Activated T-cell treated with anti-CD3 and anti-CD28 coated beads for 1 hour (primary cell): ENCODE data around the gene CFAP221.
"Not testable (repeated sequence)": the region's sequence is repeated elsewhere in the genome, so short reads cannot be mapped to it uniquely, and the experiment has no call there.

Experiments
- DNase-seq: peaks from one replicate; pipeline ENCODE4 v3.0.0-alpha.2; 2020; ENCODE audit warnings: low read depth

CFAP221 gene

DNA sequence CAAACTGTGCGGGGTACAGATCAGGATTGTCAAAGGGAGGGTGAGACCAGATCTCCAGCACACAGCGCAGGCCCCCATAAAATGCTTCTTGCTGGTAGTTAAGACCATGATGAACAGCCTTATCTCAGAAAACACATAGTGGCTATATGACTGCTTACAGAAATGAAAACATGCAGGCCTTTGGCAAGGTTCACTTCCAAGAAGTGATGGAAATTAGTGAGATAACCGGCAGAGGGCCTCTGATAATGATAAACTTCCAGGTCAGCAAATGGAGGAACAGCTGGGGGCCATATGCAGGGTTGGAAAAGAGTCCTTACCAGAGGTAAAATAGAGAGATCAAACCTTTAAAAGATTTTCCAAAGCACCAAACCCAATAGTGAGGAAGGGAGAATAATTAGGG lies 46.6 kb downstream of the CFAP221 start:
- no peak for DNase-seq

DNA sequence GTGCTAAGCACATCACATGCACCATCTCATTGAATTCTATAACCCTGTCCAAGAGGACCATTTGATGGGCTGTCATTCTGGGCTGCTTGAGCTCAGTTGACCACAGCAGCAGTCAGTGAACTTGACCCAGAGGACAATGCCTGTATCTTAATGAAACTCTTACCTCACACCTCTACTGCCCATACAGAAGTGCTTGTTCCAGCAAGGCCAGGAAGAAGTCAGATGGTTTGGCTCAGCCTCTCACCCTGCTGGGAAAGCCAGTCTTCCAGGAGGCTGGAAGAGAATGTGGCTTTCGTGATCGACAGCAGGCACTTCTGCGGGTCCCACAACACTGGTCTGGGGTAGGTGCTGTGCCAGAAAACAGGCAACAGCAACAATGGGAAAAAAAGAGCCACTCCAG lies 47.3 kb downstream of the CFAP221 start:
- no peak for DNase-seq

DNA sequence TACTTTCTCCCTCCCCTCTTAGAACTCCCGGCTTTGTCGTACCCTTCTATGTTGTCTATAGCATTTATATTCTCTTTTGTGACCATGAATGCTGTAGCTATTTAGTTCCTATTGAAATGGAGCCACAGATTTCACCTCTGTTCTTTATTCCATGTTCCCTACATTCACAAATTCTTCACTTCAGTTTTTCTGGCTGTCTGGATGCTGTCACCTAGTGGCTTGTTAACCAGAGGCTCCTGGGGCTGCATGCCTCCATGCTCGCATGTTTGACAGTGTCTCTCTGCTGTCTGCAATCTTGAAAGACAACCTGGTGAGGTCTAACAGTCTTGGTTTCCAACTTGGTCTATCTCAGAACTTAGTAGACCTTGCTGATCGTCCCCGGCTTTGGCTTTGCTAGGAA lies 48.2 kb downstream of the CFAP221 start:
- no peak for DNase-seq

DNA sequence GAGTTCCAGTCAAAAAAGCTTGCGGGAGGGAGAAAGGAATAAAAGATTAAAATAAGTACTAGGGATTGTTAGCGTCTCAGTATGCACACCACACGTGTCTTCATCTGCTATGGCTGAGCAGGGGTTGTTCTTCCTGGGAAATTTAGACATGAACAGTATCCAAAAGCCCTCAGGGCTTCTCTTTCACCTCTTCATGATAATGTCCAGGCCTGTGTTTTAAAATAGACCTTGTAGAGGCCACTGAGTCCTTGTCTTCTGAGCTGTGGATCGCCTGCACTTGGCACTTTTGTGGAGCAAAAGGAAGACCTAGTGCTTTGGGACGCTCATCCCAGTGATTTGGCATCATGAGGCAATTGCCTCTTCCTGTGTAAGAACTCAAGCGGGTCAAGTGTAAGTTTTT lies 52.4 kb downstream of the CFAP221 start:
- no peak for DNase-seq

DNA sequence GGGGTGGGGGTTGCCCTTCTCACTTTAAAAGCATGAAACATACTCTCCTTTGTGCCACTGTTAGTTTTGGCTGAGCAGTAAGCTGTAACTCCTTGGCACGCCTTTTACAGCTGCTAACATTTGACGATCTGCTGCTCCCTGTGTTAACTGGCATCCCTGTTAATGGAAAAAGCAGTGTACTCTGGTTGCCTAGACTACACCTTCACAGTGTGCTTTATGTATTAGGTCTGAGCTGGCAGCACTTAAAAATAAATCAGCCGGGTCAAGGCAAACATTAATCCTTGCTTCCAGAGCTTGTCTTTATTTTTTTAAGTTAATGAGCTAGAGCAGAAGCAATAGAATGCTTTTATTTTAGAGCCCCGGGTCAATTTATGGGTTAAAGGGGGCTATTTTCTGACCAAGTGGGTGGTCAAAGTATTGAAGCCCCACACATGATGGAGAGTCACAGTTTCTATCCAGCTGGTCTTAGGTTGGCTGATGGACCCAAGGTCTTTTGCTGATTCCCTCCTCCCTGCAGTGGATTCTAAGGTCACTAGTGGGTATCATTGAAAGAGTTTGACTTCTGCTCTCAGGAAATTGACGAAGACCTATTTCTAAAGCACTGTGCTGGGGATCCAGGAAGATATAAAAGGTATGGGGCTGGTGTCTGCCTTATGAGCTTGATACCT lies 54.5 kb downstream of the CFAP221 start:
- no peak for DNase-seq

DNA sequence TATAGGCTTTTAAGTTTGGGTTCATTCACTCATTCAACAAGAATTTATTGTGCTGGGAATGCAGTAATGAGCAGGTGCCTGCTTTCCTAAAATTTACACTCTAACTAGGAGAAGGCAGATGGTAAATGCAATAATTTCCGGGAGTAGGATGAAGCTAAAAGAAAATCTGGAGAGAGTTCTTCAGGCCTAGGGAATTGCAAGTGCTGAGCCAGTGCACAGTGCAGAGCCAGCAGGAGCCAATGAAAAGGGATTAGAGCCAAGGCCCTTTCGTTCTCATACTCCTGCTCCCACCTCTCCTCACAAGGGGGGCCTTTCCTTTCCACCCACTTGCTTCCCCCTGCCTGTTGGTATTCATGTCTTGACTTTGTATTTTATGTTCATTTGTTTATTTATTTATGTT lies 55.1 kb downstream of the CFAP221 start:
- no peak for DNase-seq

DNA sequence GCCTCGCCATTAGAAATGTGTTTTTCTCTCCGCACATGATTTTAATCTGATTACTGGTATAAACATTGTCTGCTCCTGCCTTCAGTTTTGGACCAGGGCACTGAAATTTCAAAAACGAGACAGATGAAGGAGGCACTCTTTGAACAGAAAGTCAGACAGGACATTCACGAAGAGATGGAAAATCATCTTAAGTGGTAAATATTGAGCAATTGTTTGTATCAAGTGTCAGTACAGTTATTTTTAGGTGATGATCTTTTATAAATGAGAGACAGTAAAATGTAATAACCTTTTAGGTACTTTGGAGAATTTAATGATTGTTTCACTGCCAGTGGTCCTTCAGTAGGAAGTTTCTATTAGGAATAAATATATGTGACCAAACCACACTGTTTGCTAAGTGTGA lies 60.8 kb downstream of the CFAP221 start:
- DNase-seq, result no peak

DNA sequence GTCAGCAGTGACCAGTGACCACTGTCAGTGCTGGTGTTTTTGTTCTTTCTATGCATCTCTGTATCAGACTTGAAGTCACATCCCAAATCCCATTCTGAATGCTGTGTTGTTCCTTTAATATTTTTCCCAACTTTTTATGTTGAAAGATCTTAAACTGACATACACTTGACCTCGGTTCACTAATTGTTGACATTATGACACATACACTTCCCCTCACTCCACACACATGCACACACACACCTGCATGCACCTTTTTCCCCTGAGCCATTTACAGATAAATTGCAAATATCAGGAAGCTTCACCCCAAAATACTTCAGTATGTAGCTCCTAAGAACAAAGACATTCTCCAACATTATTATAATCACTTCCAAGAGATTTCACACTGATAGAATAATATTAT lies 62.4 kb downstream of the CFAP221 start:
- DNase-seq, result no peak

DNA sequence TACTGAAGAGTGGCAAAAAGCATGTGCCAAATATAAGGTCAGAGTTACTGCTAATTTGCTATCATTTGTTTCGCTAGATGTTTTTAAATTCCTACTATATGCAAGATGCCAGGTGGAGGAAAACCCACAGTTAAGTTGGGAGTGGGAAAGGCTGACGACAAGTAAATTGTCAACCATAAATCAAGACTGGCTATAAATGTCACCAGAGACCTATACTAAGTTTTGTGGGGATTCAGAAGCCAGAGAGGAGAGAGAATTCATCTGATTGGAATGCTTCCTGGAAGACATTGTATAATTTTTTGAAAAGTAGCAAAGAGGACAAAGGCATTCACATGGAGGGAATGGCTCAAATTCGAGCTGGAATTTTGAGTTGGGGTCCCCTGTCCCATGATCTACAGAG lies 64.3 kb downstream of the CFAP221 start:
- DNase-seq, result no peak

DNA sequence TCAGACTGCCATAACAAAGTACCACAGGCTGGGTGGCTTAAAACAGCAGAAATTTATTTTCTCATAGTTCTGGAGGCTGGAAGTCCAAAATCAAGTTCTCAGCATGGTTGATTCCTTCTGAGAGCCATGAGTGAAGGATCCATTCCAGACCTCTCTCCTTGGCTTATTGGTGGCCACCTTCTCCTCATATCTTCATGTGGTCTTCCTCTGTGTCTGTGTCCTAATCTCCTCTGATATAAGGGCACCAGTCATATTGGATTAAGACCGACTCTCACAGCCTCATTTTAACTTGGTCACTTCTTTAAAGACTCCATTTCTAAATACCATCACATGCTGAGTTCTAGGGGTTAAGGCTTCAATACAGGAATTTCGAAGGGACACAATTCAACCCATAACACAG lies 65.1 kb downstream of the CFAP221 start:
- no peak for DNase-seq

DNA sequence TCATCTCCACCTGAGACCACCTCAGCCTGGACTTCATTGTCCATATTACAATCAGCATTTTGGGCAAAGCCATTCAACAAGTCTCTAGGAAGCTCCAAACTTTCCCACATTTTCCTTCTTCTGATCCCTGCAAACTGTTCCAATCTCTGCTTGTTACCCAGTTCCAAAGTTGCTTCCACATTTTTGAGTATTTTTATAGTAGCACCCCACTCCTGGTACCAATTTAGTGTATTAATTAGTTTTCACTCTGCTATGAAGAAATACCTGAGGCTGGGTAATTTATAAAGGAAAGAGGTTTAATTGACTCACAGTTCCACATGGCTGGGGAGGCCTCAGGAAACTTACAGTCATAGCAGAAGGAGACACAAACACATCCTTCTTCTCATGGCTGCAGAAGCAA lies 69.9 kb downstream of the CFAP221 start:
- DNase-seq, result not testable (repeated sequence)

DNA sequence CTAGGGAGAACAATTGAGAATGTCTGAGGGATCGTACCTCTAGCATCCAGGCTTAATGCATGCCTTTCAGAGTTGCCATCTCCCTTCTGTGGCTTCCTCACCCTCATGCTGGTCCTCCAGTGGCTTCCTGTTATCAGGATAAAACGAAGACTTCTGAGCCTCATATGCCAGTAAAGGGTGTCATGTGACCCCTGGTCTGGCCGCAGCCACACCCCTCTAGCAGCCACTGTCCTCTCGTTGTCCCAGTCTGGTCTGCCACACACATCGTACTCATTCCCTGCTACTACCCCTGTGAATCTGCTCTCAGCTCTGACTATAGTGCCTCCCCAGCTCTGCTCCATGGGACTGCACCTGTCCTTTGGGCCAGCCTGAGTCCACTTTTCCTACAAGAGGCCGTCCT lies 72.2 kb downstream of the CFAP221 start:
- no peak for DNase-seq

DNA sequence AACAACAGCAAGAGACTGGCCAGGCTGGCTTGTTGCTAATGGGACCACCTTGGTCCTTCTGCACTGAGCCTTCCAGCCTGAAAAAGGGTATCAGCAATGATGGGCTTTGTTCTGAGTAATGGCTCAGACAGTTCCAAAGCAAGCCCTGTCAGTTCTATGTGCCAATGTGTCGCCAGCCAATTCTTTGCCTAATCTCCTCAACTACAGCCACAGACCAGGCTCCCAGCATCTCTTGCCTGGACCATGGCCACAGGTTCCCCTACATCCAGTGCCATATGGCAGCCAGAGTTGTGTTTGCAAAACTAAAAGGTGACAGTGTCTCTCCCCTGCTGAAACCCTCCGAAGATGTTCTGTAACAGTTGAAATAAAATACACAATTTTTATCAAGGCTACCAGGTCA lies 73.2 kb downstream of the CFAP221 start:
- no peak for DNase-seq

DNA sequence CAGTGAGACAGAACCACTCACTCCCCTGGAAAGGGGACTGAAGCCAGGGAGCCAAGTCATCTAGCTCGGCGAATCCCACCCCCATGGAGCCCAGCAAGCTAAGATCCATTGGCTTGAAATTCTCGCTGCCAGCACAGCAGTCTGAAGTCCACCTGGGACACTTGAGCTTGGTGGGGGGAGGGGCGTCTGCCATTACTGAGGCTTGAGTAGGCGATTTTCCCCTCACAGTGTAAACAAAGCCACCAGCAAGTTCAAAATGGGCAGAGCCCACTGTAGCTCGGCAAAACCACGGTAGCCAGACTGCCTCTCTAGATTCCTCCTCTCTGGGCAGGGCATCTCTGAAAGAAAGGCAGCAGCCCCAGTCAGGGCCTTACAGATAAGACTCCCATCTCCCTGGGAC lies 74.5 kb downstream of the CFAP221 start:
- DNase-seq, result not testable (repeated sequence)

DNA sequence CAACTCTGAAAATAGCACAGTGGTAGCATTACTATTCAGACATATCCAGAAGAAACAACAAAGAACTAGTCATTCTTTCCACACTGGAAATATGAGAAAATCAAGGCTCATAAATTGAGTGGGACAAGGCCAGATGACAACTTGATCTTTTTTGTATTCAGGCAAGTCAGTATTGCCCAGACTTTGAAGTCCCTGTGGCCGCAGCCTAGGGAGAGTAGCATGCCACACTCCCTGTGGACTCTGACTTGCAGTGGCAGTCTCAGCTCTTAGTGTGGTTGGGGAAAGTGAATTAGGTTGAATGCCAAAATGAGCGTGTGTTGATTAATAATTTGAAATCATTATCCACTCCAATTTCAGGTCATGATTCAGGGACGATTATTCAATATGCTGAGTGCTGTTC lies 81.0 kb downstream of the CFAP221 start:
- DNase-seq, result no peak

DNA sequence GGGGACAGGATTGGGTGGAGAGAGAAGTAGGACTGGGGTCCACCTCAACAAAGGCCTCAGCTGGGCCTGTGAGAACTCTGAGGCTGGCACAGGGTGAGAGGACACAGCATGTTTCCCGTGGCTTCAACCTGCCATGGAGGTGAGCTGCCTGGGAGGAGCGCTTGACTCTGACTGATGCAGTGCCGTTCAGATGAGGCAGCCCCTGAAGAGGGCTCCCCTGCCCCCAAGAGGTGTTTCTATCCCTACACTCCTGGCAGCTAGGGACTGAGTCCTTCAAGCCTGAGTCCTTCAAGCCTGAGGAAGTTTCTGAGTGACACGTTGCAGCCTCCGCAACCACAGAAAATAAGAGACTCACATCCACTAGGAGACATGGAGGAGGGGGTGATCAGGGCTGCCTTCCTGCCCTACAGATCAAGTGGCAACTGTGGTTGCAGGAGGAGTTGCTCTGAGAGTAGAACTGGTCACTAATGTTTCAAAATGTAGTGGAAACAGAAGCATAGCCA lies 85.1 kb downstream of the CFAP221 start:
- no peak for DNase-seq

DNA sequence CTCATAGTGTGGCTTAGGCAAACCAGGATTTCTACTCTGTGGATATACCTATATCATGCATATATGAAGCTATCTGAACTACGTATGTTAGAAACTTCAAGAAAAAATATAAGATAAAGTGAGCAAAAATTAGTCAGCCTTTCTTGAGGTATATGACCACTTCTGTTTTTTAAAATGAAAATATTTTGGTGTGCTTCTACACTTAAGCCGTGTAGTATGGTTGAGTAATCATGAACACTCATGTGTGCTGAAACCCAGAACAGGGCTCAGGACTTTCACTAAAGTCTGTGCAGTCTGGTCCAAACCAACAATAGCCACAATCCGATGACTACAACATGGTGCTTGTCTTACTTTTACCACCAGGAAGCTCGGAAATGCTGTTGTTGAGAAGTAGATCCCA lies 85.9 kb downstream of the CFAP221 start:
- no peak for DNase-seq

DNA sequence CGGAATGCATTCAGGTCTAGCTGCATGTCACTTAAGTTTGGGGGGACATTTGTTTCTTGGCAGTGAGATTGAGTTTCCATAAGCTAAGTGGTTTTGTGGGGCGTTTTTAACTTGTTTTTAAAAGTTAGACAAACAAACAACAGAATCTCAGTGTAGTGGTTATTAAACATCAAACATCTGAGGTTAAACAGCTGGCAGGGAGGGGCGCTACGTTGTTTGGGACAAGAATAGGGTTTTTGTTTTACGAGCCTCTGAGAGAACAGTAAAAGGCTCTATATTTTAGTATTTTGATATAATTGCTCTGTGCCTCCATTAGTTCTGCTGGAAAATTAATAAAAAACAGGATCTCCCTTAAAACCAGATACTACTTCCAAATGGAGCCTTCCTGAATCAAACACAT lies 93.1 kb downstream of the CFAP221 start:
- DNase-seq, result no peak

DNA sequence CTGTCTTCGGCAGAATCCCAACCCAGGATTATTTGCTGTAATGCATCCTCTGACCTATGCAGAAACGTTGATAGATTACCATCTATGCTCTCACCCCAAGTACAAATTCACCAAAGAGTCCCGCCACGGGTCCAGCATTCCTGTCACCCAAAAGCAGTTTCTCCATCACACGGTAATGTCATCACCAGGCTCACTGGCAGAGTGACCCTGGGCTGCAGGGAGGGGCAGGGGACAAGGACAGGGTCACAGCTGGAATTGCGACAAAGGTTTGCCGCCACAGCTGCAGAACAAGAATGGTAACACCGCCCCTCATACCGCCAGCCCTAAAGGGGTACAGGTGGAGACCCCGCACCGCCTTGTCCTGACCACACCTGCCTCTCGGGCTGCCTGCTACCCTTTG lies 94.0 kb downstream of the CFAP221 start:
- DNase-seq, result no peak

DNA sequence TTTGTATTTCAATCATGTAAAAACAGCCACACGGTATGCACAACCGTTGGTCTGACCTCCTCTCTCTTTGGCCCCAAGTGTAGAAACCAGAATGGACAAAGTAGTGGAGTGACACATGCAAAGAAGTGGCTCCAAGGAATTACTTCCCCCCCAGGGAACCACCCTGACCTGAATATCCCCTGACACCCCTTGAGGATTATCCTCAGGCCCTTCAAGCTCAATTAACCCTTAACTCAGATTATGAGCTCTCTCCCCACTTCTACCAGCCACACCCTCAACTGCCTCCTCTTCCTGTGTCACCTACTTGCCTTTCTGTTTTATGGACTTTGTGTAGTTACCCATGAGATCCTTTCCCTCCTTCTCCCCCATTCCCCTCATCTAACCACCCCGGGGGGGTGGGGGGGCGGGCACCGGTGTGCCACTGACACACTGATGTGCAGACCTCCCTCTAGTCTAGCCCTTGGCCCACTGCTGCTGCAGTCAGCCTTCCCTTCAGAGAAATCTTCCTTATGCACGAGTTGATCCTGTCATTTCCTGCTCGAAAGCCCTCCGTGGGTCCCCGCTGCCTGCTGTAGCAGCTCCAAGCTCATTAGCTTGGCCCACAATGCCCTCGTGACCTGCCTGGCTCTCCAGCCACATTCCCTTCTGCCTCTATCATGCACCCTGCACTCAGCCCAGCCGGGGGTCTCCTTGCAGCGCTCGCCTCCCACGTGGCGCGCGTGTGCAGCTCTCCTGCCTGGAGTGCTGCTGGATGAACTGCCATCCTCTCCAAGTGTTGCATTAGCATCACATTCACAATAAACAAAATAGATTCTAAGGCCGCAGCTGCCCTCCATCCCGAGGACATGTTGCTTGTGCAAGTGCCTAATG lies 94.7 kb downstream of the CFAP221 start:
- no peak for DNase-seq

DNA sequence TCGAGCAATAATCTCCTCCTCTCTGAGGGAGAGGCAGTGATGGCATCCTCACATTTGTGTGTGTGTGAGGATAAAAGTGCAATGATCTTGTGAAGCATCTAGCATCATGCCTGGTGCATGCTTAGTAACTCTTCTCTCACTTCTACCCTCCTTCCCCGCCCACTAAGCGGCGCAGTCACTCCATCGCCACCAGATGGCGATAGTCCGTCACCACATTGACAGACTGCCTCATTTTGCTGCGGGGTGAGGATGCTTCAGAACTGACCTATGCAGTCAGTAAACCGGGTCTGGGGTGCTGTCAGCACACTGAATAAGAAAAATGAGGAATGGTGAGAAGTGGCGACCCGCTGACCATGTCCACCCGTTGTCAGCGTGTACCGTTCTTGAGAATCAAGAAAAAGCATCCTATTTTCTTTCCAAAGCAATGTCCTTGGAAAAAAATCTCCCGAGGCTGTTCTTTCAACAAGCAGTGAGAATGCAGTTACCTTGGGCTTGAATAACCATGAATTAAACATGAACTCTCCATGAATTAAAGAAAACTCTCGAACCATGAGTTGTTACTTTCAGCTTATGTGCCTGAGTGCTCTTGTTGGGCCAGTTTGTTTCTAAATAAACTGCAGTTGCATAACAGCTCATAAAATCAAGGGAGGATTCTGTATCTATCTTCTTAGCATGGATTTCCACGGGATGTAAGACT lies 97.5 kb downstream of the CFAP221 start:
- DNase-seq, result peak; percentile 65

DNA sequence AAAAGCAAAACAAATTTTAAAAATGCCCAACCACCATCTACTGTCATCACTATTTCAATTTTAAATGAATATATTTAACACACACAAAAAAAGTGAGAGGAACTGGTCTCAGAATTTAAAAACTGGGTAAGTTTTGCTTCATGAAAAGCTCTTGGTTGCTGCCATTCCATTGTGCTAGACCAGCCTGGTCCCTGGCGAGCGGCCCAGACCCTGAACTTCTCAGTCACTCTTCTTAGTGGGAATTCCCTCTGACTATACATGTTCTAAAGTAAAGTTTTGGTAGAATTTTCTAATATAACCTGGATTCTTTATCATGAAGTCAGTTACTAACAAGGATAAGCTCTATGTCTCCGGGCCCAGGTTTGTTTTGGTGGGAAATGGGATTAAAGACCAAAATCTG lies 99.9 kb downstream of the CFAP221 start:
- no peak for DNase-seq
